Karpas-422 (cell line): ENCODE data around the gene KRAS. TPM values are rescaled to one million over a fixed set of nuclear protein-coding genes. Genes with fewer than 3 reads are reported as not detected.

Source experiments
- DNase-seq: peaks from one replicate; pipeline ENCODE4 v3.0.0-alpha.2; 2015
- H2AFZ ChIP-seq: fragments of 200-600 bp; sonication (generic); 2 replicates; pipeline ENCODE4 v1.6.1; 2014; ENCODE audit warnings: antibody characterized with exemption, low read length, mixed read lengths
- H3K27ac ChIP-seq: fragments of 200-600 bp; sonication (generic); 2 replicates; pipeline ENCODE4 v1.5.1; 2014; ENCODE audit warnings: mild to moderate bottlenecking, low read length, moderate library complexity
- H3K27me3 ChIP-seq: fragments of 200-600 bp; sonication (generic); 2 replicates; pipeline ENCODE4 v1.6.1; 2014; ENCODE audit warnings: low read length, mixed read lengths
- H3K36me3 ChIP-seq: fragments of 200-600 bp; sonication (generic); 2 replicates; pipeline ENCODE4 v1.6.1; 2014; ENCODE audit warnings: low read length, mixed read lengths; ENCODE audit not compliant: insufficient read depth
- H3K4me1 ChIP-seq: fragments of 200-600 bp; sonication (generic); 2 replicates; pipeline ENCODE4 v1.6.1; 2014; ENCODE audit warnings: mild to moderate bottlenecking, low read length, mixed read lengths
- H3K4me2 ChIP-seq: fragments of 200-600 bp; sonication (generic); 2 replicates; pipeline ENCODE4 v1.6.1; 2014; ENCODE audit warnings: low read length, low read depth, mild to moderate bottlenecking; ENCODE audit not compliant: poor library complexity, severe bottlenecking
- H3K4me3 ChIP-seq: fragments of 200-600 bp; sonication (generic); 2 replicates; pipeline ENCODE4 v1.5.1; 2014; ENCODE audit warnings: mild to moderate bottlenecking, antibody characterized with exemption, low read length, mixed read lengths
- H3K79me2 ChIP-seq: fragments of 200-600 bp; sonication (generic); 2 replicates; pipeline ENCODE4 v1.6.1; 2014; ENCODE audit warnings: mild to moderate bottlenecking, low read length, mixed read lengths
- H3K9ac ChIP-seq: fragments of 200-600 bp; sonication (generic); 2 replicates; pipeline ENCODE4 v1.6.0; 2014; ENCODE audit warnings: low read length
- H3K9me2 ChIP-seq: fragments of 200-600 bp; sonication (generic), shearing (Covaris generic); replicated peaks from 2 replicates; pipeline ENCODE4 v1.6.0; 2014; ENCODE audit warnings: mild to moderate bottlenecking, low read length, moderate library complexity; ENCODE audit not compliant: insufficient read depth
- H3K9me3 ChIP-seq: fragments of 300-700, 200-600 bp; sonication (generic); 2 replicates; pipeline ENCODE4 v1.6.1; 2014; ENCODE audit warnings: low read length, mixed read lengths
- H4K20me1 ChIP-seq: fragments of 200-600 bp; sonication (generic); 2 replicates; pipeline ENCODE4 v1.6.1; 2014; ENCODE audit warnings: mild to moderate bottlenecking, antibody characterized with exemption, low read length, low read depth; ENCODE audit not compliant: insufficient read depth
- total RNA-seq: library from RNA; depleted of rRNA; stranded (reverse); fragments of >200 nt; shearing (Covaris generic); gene quantifications from 2 replicates; pipeline ENCODE4 v1.2.3, GENCODE V29; 2014; ENCODE audit warnings: low replicate concordance

The KRAS gene
- total RNA-seq, 1 experiment from 2014 or later, result 35.8 TPM

GRCh38 chr12:25202137-25202536, 48.6 kb downstream of the KRAS start:
- no peaks in the 10 kb centered on the region for H3K9me3 ChIP-seq

DNA sequence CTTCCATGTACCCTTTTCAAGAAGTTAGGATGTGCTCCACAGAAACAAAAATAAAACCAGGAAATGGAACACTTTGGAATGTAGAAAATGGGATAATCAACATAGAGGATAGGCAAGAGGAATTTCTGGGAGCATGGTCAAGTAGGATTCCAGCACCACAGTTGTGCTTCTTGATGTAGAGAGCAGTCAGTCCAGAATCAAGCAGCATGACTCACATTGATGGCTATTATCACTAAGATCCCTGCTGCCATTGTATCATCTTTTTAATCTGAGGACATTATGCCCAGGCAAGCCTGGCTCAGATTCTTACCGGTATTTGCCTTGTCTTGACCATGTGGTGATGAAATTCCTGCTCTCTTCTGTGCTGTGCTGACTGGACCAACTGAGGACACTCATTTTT, 50.0 kb downstream of the KRAS start:
- Histone ChIP-seq H3K4me1 (peaks cover 14% of the 10 kb centered on the region), H3K27me3 (no peaks in the 10 kb centered on the region), H4K20me1 (no peaks in the 10 kb centered on the region), H3K9me2 (no peaks in the 10 kb centered on the region), H3K9me3 (no peaks in the 10 kb centered on the region), H3K4me2 (no peak overlapping the region), H2AFZ (no peak overlapping the region), H3K79me2 (no peaks in the 10 kb centered on the region), H3K9ac (no peak overlapping the region), H3K36me3 (no peaks in the 10 kb centered on the region), H3K27ac (no peak overlapping the region), H3K4me3 (no peak overlapping the region)
- no peak for DNase-seq

More at GRCh38 chr12:25202137-25202536, 48.6 kb downstream of the KRAS start:
- H4K20me1 ChIP-seq, result no peaks in the 10 kb centered on the region
- DNase-seq, result no peak
- no peak overlapping the region for H2AFZ ChIP-seq
- H3K27ac ChIP-seq, result no peak overlapping the region
- no peak overlapping the region for H3K4me3 ChIP-seq
- H3K4me1 ChIP-seq, result peaks cover 7% of the 10 kb centered on the region
- H3K79me2 ChIP-seq, result no peaks in the 10 kb centered on the region
- no peaks in the 10 kb centered on the region for H3K27me3 ChIP-seq
- H3K36me3 ChIP-seq, result no peaks in the 10 kb centered on the region
- H3K9me2 ChIP-seq, result no peaks in the 10 kb centered on the region
- no peak overlapping the region for H3K9ac ChIP-seq
- no peak overlapping the region for H3K4me2 ChIP-seq

DNA sequence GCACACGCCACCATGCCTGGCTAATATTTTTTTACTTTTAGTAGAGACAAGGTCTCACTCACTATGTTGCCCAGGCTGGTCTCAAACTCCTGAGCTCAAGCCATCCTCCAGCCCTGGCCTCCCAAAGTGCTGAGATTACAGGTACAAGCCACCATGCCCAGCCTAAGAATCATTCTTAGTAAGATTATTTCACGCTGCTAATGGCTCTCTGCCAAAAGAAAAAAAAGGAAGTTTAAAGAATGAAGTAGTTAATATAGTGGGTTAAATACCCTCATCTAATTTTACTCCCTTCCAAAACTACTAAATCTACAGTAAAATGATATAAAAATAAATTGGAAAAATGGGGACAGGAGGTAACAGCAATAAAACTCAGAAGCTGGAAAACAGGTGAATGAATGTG, 53.1 kb downstream of the KRAS start:
- H3K27ac ChIP-seq, result no peak overlapping the region

GRCh38 chr12:25195056-25195971, 55.4 kb downstream of the KRAS start, which contains the start of the genes DNAI7 and ETFRF1:
Gene DNAI7 (minus strand): TSS chr12:25195160. CDS start chr12:25195078, 82 bp downstream.
Gene ETFRF1 (plus strand): TSS chr12:25195237. CDS start chr12:25203957, 8,720 bp downstream.
- Histone ChIP-seq H3K36me3 (no peaks in the 10 kb centered on the region), H3K27me3 (no peaks in the 10 kb centered on the region), H3K9me3 (no peaks in the 10 kb centered on the region), H3K27ac (no peak within 1 kb of the TSS), H4K20me1 (no peaks in the 10 kb centered on the region), H3K9me2 (no peaks in the 10 kb centered on the region), H3K4me2 (peak within 1 kb of the TSS; percentile 93), H3K4me3 (peak within 1 kb of the TSS; percentile 79), H3K79me2 (no peaks in the 10 kb centered on the region), H2AFZ (peak within 1 kb of the TSS; percentile 93), H3K4me1 (peaks cover 25% of the 10 kb centered on the region), H3K9ac (peak within 1 kb of the TSS; percentile 77)
- peak; percentile 98 for DNase-seq

More for the DNA sequence above, 53.1 kb downstream of the KRAS start:
- no peaks in the 10 kb centered on the region for H3K27me3 ChIP-seq
- peak; percentile 55 for DNase-seq
- no peak overlapping the region for H3K9ac ChIP-seq
- no peaks in the 10 kb centered on the region for H3K9me2 ChIP-seq
- peaks cover 25% of the 10 kb centered on the region for H3K4me1 ChIP-seq
- H3K4me3 ChIP-seq, result no peak overlapping the region
- no peaks in the 10 kb centered on the region for H4K20me1 ChIP-seq
- H2AFZ ChIP-seq, result no peak overlapping the region
- H3K36me3 ChIP-seq, result no peaks in the 10 kb centered on the region
- H3K4me2 ChIP-seq, result no peak overlapping the region
- no peaks in the 10 kb centered on the region for H3K9me3 ChIP-seq
- no peaks in the 10 kb centered on the region for H3K79me2 ChIP-seq

DNA sequence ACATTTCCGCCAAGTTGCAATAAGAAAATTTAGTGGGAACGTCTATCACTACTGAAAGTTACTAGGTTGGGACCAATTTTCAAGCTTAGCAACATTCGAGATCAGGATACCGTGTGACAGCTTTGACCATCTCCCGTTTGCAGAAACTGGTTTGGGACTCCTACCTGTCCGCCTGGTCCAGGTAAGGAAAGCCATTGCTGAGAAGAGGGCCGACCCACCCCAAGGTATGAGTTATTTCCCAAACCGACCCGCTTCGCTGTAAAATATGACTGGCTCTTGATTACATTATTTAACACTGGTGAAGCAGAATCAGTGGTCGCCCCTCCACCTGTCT, 56.0 kb downstream of the KRAS start:
- peak overlapping the region; percentile 93 for H3K4me2 ChIP-seq
- H3K79me2 ChIP-seq, result no peaks in the 10 kb centered on the region
- no peaks in the 10 kb centered on the region for H4K20me1 ChIP-seq
- peak overlapping the region; percentile 77 for H3K9ac ChIP-seq
- H2AFZ ChIP-seq, result no peak overlapping the region; the same call in 1 of the 2 replicates
- H3K4me1 ChIP-seq, result peaks cover 25% of the 10 kb centered on the region
- no peaks in the 10 kb centered on the region for H3K9me3 ChIP-seq
- no peaks in the 10 kb centered on the region for H3K27me3 ChIP-seq
- H3K9me2 ChIP-seq, result no peaks in the 10 kb centered on the region
- H3K4me3 ChIP-seq, result peak overlapping the region; percentile 79
- no peak for DNase-seq
- H3K36me3 ChIP-seq, result no peaks in the 10 kb centered on the region
- H3K27ac ChIP-seq, result no peak overlapping the region

GRCh38 chr12:25194214-25194613, 56.5 kb downstream of the KRAS start:
- Histone ChIP-seq H4K20me1 (no peaks in the 10 kb centered on the region), H3K9me3 (no peaks in the 10 kb centered on the region), H3K9ac (peak overlapping the region; percentile 77), H3K36me3 (no peaks in the 10 kb centered on the region), H3K79me2 (no peaks in the 10 kb centered on the region), H3K27ac (no peak overlapping the region), H3K27me3 (no peaks in the 10 kb centered on the region), H2AFZ (no peak overlapping the region), H3K9me2 (no peaks in the 10 kb centered on the region), H3K4me3 (peak overlapping the region; percentile 79), H3K4me2 (peak overlapping the region; percentile 93), H3K4me1 (peaks cover 25% of the 10 kb centered on the region)
- DNase-seq, result no peak

- Histone ChIP-seq H3K9ac (no peak overlapping the region), H3K27me3 (no peaks in the 10 kb centered on the region), H3K4me2 (no peak overlapping the region), H3K27ac (no peak overlapping the region), H4K20me1 (no peaks in the 10 kb centered on the region), H3K9me3 (no peaks in the 10 kb centered on the region), H2AFZ (no peak overlapping the region), H3K9me2 (no peaks in the 10 kb centered on the region), H3K4me1 (peaks cover 12% of the 10 kb centered on the region), H3K36me3 (no peaks in the 10 kb centered on the region), H3K4me3 (no peak overlapping the region), H3K79me2 (no peaks in the 10 kb centered on the region)
- no peak for DNase-seq
Measured at GRCh38 chr12:25190793-25191192, 59.9 kb downstream of the KRAS start.

GRCh38 chr12:25189656-25190055, 61.1 kb downstream of the KRAS start:
- no peaks in the 10 kb centered on the region for H3K79me2 ChIP-seq
- H2AFZ ChIP-seq, result no peak overlapping the region
- H3K27ac ChIP-seq, result no peak overlapping the region
- H3K9me2 ChIP-seq, result no peaks in the 10 kb centered on the region
- peaks cover 5% of the 10 kb centered on the region for H3K4me1 ChIP-seq
- no peaks in the 10 kb centered on the region for H4K20me1 ChIP-seq
- no peak overlapping the region for H3K4me2 ChIP-seq
- no peaks in the 10 kb centered on the region for H3K9me3 ChIP-seq
- H3K9ac ChIP-seq, result no peak overlapping the region
- H3K36me3 ChIP-seq, result no peaks in the 10 kb centered on the region
- no peak for DNase-seq
- no peaks in the 10 kb centered on the region for H3K27me3 ChIP-seq
- H3K4me3 ChIP-seq, result no peak overlapping the region
